A549 (cell line): ENCODE data around the gene SURF1. TPM values are rescaled to one million over a fixed set of nuclear protein-coding genes. Genes with fewer than 3 reads are reported as not detected.

Source experiments
- ATAC-seq, 2 experiments: fragments of 200-7000 bp in 1 of 2; fragments of >200 bp in 1 of 2; cut with Nextera tagmentation in 1 of 2; cut with Tn5 transposase in 1 of 2; 3 replicates each; pipeline versions ENCODE4 v1.8.0 to v1.9.1; 2018 to 2020; ENCODE audit warnings: mild to moderate bottlenecking in 1 of 2, moderate library complexity in 1 of 2
- CTCF ChIA-PET: fragments of 300-600 bp; sonication (Branson Sonifier 250); formaldehyde crosslinking; extraction: SDS; loops from one replicate; lab custom pipeline; 2021; ENCODE audit warnings: antibody characterized with exemption, inconsistent platforms; lab: Yijun Ruan, JAX
- POLR2A ChIA-PET: fragments of 350-600 bp; formaldehyde crosslinking; extraction: SDS; loops from one replicate; lab custom pipeline; 2021; ENCODE audit warnings: antibody characterized with exemption, inconsistent platforms; lab: Yijun Ruan, JAX
- DNase-seq, 2 experiments: peaks; one replicate each; pipeline versions ENCODE4 v3.0.0 to v3.0.0-alpha.2; 2011 to 2016; ENCODE audit warnings: low read depth in 1 of 2, low spot score in 1 of 2
- FAIRE-seq: peaks from 2 replicates; lab custom pipeline; 2011; peaks lifted over from hg19 to GRCh38; lab: Jason Lieb, UNC
- H3K27ac ChIP-seq, 2 experiments: fragments of >200 bp; sonication (Bioruptor Twin); formaldehyde crosslinking; 3 replicates each; pipeline ENCODE4 v1.5.1; 2016 to 2017
- H3K4me1 ChIP-seq: fragments of >200 bp; sonication (Bioruptor Twin); formaldehyde crosslinking; 3 replicates; pipeline ENCODE4 v1.6.1; 2016
- H3K4me2 ChIP-seq: fragments of >200 bp; sonication (Bioruptor Twin); formaldehyde crosslinking; 3 replicates; pipeline ENCODE4 v1.6.1; 2016
- H3K4me3 ChIP-seq: fragments of >200 bp; sonication (Bioruptor Twin); formaldehyde crosslinking; 3 replicates; pipeline ENCODE4 v1.5.1; 2016
- H3K9me3 ChIP-seq: fragments of >200 bp; sonication (Bioruptor Twin); formaldehyde crosslinking; 3 replicates; pipeline ENCODE4 v1.6.1; 2016
- CHD2 ChIP-seq: fragments of 150-350 bp; IDR thresholded peaks from 2 replicates; pipeline ENCODE4 v1.6.1; 2014; ENCODE audit warnings: low read length; ENCODE audit not compliant: partially characterized antibody
- EHMT2 ChIP-seq: fragments of 200-600 bp; sonication (generic); IDR thresholded peaks from 2 replicates; pipeline ENCODE4 v1.6.1; 2016; ENCODE audit warnings: antibody characterized with exemption, low read depth, mild to moderate bottlenecking, moderate library complexity
- ELK1 ChIP-seq: fragments of 150-350 bp; IDR thresholded peaks from 2 replicates; pipeline ENCODE4 v1.6.1; 2014; ENCODE audit warnings: low read depth, mild to moderate bottlenecking, low read length
- ESRRA ChIP-seq: fragments of 150-350 bp; IDR thresholded peaks from 2 replicates; pipeline ENCODE4 v1.6.1; 2014; ENCODE audit warnings: mild to moderate bottlenecking, low read length, borderline replicate concordance
- FOSB ChIP-seq: fragments of 250-450 bp; sonication (Bioruptor Pico); IDR thresholded peaks from 2 replicates; pipeline ENCODE4 v1.5.0; 2020; ENCODE audit warnings: mild to moderate bottlenecking, moderate library complexity
- HDAC2 ChIP-seq: fragments of 200-600 bp; sonication (generic); IDR thresholded peaks from 2 replicates; pipeline ENCODE4 v1.6.1; 2016
- HOXB5 ChIP-seq: fragments of 250-450 bp; sonication (Bioruptor Pico); IDR thresholded peaks from 2 replicates; pipeline ENCODE4 v1.5.0; 2020; ENCODE audit warnings: mild to moderate bottlenecking, moderate library complexity
- RARB ChIP-seq: fragments of 250-450 bp; sonication (Bioruptor Pico); IDR thresholded peaks from 2 replicates; pipeline ENCODE4 v1.8.0; 2021; ENCODE audit warnings: mild to moderate bottlenecking, moderate library complexity
- RCOR1 ChIP-seq: fragments of 150-350 bp; IDR thresholded peaks from 2 replicates; pipeline ENCODE4 v1.6.1; 2014; ENCODE audit warnings: antibody characterized with exemption, low read length, low read depth
- SREBF2 ChIP-seq: fragments of 450-650 bp; IDR thresholded peaks from 2 replicates; pipeline ENCODE4 v1.6.1; 2014; ENCODE audit warnings: mild to moderate bottlenecking, moderate library complexity
- USF2 ChIP-seq: fragments of 450-650 bp; IDR thresholded peaks from 2 replicates; pipeline ENCODE4 v1.6.1; 2014; ENCODE audit warnings: antibody characterized with exemption
- ZNF302 ChIP-seq: fragments of 250-450 bp; sonication (Bioruptor Pico); IDR thresholded peaks from 2 replicates; pipeline ENCODE4 v1.9.0; 2021; ENCODE audit warnings: inconsistent platforms, mild to moderate bottlenecking, moderate library complexity
- ZSCAN20 ChIP-seq: fragments of 250-450 bp; sonication (Bioruptor Pico); IDR thresholded peaks from 2 replicates; pipeline ENCODE4 v1.8.0; 2022; ENCODE audit warnings: mild to moderate bottlenecking, moderate library complexity
- WGBS: methylation state at CpG from one replicate; pipeline ENCODE4 v1.1.6; 2017; ENCODE audit errors: missing lambda C conversion rate; 5-methylcytosine and 5-hydroxymethylcytosine counted together
- polyA plus RNA-seq, 4 experiments: library from polyadenylated mRNA; depleted of rRNA in 3 of 4; stranded (reverse); fragments of >200 nt; fragmentation: RNase III in 1 of 4; extraction: RNeasy Plus Mini Kit Qiagen cat#74134 plus additional on column Dnase treatment in 1 of 4; gene quantifications; 2 replicates in 3 of 4; 3 replicates in 1 of 4; pipeline ENCODE4 v1.2.3, GENCODE V29; 2011 to 2017
- TF ChIP-seq, protein P1 (sequence below): fragments of >200 bp; sonication (Bioruptor Twin); formaldehyde crosslinking; IDR thresholded peaks from 3 replicates; pipeline ENCODE4 v1.5.1; 2016
- TF ChIP-seq, protein P2 (sequence below): fragments of 250-450 bp; sonication (Bioruptor Pico); IDR thresholded peaks from 2 replicates; pipeline ENCODE4 v1.5.0; 2021; ENCODE audit warnings: mild to moderate bottlenecking, moderate library complexity, borderline replicate concordance
- TF ChIP-seq, protein P3 (sequence below): IDR thresholded peaks from 2 replicates; pipeline ENCODE4 v1.6.1; 2012; ENCODE audit warnings: low read depth, borderline replicate concordance
- TF ChIP-seq, protein P4 (sequence below): IDR thresholded peaks from 2 replicates; pipeline ENCODE4 v1.6.1; 2012

Gene SURF1
- polyA plus RNA-seq, 2 of the 4 experiments (the other 2 are of a cell fraction), result 28.6 to 47.5 TPM

DNA sequence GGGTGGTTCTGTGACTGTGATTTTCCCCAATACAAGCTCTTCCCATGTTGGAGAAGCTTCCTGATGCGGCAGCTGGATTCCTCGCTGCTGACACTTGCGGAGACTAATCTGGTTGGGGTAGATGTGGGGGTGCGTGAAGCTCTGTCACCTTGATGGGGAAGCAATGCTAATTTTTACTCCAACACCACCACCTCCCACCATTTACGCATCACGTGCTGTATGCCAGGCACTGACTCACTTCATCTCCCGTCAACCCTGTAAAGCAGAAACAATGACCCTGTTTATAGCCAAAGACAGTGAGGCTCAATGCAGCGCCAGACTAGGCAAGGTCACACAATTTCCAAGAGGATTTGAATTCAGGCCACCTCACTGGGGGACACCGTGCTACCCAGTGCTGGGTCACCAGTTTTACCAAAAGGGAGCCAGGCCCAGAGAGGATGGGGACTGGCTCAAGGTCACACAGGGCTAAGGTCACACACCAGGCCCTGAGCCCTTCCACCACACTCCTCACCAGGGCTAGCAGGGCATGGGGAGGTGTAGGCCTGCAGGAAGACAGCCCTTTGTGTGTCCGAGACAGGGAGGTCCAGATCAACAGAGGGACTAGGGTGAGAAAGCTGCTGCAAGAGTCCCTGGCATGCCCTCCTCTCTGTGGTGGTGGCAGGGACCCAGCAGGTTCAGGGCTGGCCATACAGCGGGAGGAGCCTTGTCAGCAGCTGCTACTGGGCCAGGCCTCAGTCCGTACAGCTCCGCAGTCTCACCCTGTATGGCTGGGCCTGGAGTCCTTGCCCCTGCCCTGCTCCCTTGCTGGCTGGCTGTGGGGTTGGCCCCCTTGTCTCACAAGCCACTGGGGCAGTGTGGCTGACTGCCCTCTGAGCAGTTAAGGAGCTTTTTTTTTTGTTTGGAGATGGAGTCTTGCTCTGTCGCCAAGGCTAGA is 23.1 kb upstream of the SURF1 start:
- FAIRE-seq, result no peak
- no peak overlapping the region for H3K4me2 ChIP-seq
- CTCF ChIA-PET, result interaction anchor here (0.7 to 2.9 kb wide), 9 partner anchors 8 to 107 kb away, joined by 3 to 9 read pairs (median 4); no protein-coding TSS in a partner anchor
- 91% methylated on average over 14 of the region's 14 CpGs for WGBS
- H3K27ac ChIP-seq, result no peak overlapping the region
- ATAC-seq, result no peak
- no peak overlapping the region for H3K4me3 ChIP-seq
- no peak for TF ChIP-seq ZNF302 (CRISPR knock-in tag)
- TF ChIP-seq, protein P1, sequence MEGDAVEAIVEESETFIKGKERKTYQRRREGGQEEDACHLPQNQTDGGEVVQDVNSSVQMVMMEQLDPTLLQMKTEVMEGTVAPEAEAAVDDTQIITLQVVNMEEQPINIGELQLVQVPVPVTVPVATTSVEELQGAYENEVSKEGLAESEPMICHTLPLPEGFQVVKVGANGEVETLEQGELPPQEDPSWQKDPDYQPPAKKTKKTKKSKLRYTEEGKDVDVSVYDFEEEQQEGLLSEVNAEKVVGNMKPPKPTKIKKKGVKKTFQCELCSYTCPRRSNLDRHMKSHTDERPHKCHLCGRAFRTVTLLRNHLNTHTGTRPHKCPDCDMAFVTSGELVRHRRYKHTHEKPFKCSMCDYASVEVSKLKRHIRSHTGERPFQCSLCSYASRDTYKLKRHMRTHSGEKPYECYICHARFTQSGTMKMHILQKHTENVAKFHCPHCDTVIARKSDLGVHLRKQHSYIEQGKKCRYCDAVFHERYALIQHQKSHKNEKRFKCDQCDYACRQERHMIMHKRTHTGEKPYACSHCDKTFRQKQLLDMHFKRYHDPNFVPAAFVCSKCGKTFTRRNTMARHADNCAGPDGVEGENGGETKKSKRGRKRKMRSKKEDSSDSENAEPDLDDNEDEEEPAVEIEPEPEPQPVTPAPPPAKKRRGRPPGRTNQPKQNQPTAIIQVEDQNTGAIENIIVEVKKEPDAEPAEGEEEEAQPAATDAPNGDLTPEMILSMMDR, result no peak
- no peak for TF ChIP-seq FOSB (CRISPR knock-in tag)
- TF ChIP-seq, protein P2, sequence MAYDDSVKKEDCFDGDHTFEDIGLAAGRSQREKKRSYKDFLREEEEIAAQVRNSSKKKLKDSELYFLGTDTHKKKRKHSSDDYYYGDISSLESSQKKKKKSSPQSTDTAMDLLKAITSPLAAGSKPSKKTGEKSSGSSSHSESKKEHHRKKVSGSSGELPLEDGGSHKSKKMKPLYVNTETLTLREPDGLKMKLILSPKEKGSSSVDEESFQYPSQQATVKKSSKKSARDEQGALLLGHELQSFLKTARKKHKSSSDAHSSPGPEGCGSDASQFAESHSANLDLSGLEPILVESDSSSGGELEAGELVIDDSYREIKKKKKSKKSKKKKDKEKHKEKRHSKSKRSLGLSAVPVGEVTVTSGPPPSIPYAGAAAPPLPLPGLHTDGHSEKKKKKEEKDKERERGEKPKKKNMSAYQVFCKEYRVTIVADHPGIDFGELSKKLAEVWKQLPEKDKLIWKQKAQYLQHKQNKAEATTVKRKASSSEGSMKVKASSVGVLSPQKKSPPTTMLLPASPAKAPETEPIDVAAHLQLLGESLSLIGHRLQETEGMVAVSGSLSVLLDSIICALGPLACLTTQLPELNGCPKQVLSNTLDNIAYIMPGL (CRISPR knock-in tag), result no peak
- no peak for TF ChIP-seq ESRRA
- no peak for TF ChIP-seq USF2
- no peak for TF ChIP-seq CHD2
- no peak for TF ChIP-seq ZSCAN20
- TF ChIP-seq EHMT2, result no peak
- no peak for TF ChIP-seq HDAC2
- TF ChIP-seq, protein P3, sequence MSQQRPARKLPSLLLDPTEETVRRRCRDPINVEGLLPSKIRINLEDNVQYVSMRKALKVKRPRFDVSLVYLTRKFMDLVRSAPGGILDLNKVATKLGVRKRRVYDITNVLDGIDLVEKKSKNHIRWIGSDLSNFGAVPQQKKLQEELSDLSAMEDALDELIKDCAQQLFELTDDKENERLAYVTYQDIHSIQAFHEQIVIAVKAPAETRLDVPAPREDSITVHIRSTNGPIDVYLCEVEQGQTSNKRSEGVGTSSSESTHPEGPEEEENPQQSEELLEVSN, result no peak
- no peak for TF ChIP-seq HOXB5 (CRISPR knock-in tag)
- TF ChIP-seq, protein P4, sequence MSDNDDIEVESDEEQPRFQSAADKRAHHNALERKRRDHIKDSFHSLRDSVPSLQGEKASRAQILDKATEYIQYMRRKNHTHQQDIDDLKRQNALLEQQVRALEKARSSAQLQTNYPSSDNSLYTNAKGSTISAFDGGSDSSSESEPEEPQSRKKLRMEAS, result no peak
- TF ChIP-seq RARB (CRISPR knock-in tag), result no peak
- TF ChIP-seq RCOR1, result no peak
- TF ChIP-seq SREBF2, result no peak
- no peak for TF ChIP-seq ELK1
- TF ChIP-seq, all 56 proteins: peak for 0
- DNase-seq, result no peak
- peaks cover 15% of the 10 kb centered on the region for H3K4me1 ChIP-seq
- POLR2A ChIA-PET, result interaction anchor here (1.2 kb wide), 1 partner anchor 32 kb away, joined by 3 read pairs; the partner anchor contains the start of genes MED22 and RPL7A
- H3K9me3 ChIP-seq, result no peaks in the 10 kb centered on the region
